Suprapubic skin (tissue), 4 donors: ENCODE results near the gene PPP1R13B. TPM values are rescaled to one million over a fixed set of nuclear protein-coding genes. Genes with fewer than 3 reads are reported as not detected.

Experiments used
- DNase-seq, 2 donors: peaks; one replicate each; pipeline ENCODE4 v3.0.0-alpha.2; 2019; ENCODE audit warnings: low spot score in 2 of 2
- H3K27ac ChIP-seq: fragments of 200-600 bp; sonication (generic); one replicate; pipeline ENCODE4 v1.5.1; 2019
- H3K27me3 ChIP-seq: fragments of 200-600 bp; sonication (generic); one replicate; pipeline ENCODE4 v1.5.1; 2019
- H3K36me3 ChIP-seq: fragments of 200-600 bp; sonication (generic); one replicate; pipeline ENCODE4 v1.5.1; 2019
- H3K4me1 ChIP-seq: fragments of 200-600 bp; sonication (generic); one replicate; pipeline ENCODE4 v1.5.1; 2019
- H3K4me3 ChIP-seq: fragments of 200-600 bp; sonication (generic); one replicate; pipeline ENCODE4 v1.5.1; 2019; ENCODE audit warnings: mild to moderate bottlenecking
- H3K9me3 ChIP-seq: fragments of 200-600 bp; sonication (generic); one replicate; pipeline ENCODE4 v1.5.1; 2019
- CTCF ChIP-seq, 2 donors: fragments of 200-600 bp in 1 of 2; fragments of 450-650 bp in 1 of 2; sonication (generic) in 1 of 2; IDR thresholded peaks; one replicate each; pipeline ENCODE4 v1.5.1; 2016 to 2019; ENCODE audit warnings: antibody characterized with exemption in 2 of 2, mild to moderate bottlenecking in 1 of 2, moderate library complexity in 1 of 2
- EP300 ChIP-seq: sonication (generic); formaldehyde crosslinking; IDR thresholded peaks from one replicate; pipeline ENCODE4 v1.6.1; 2017; ENCODE audit warnings: antibody characterized with exemption
- POLR2A ChIP-seq, 2 donors: fragments of 450-650 bp; IDR thresholded peaks; one replicate each; pipeline ENCODE4 v1.6.1; 2017; ENCODE audit warnings: antibody characterized with exemption in 2 of 2, mild to moderate bottlenecking in 2 of 2, moderate library complexity in 2 of 2
- POLR2AphosphoS5 ChIP-seq, 3 donors: sonication (generic); formaldehyde crosslinking; IDR thresholded peaks; one replicate each; pipeline ENCODE4 v1.6.1; 2017; ENCODE audit warnings: antibody characterized with exemption in 3 of 3
- WGBS: methylation state at CpG from one replicate; pipeline ENCODE4 v1.1.5; 2018; 5-methylcytosine and 5-hydroxymethylcytosine counted together
- total RNA-seq, 4 donors: library from RNA; depleted of rRNA; stranded (reverse); fragments of >200 nt; gene quantifications; one replicate each; pipeline ENCODE4 v1.1.0, GENCODE V29; 2016

The PPP1R13B gene
- total RNA-seq, 4 donors from 2014 or later, result 21.7 to 51.6 (median 36.4) TPM

GRCh38 chr14:103706551-103707328, 140.6 kb downstream of the PPP1R13B start:
- peaks cover 51% of the 10 kb centered on the region for H3K36me3 ChIP-seq
- H3K4me3 ChIP-seq, result no peak overlapping the region
- DNase-seq, result no peak
- no peak for TF ChIP-seq POLR2AphosphoS5 (IDR thresholded peaks at IDR 0.05)
- TF ChIP-seq EP300, result no peak
- no peak for TF ChIP-seq CTCF (IDR thresholded peaks at IDR 0.05)
- no peak for TF ChIP-seq POLR2A (IDR thresholded peaks at IDR 0.05)
- no peak overlapping the region for H3K27ac ChIP-seq
- H3K27me3 ChIP-seq, result no peaks in the 10 kb centered on the region
- peaks cover 56% of the 10 kb centered on the region for H3K4me1 ChIP-seq
- H3K9me3 ChIP-seq, result no peaks in the 10 kb centered on the region
- WGBS, result 95% methylated on average over 4 of the region's 41 CpGs

GRCh38 chr14:103705504-103706284, 141.7 kb downstream of the PPP1R13B start:
- Histone ChIP-seq H3K9me3 (no peaks in the 10 kb centered on the region), H3K27ac (peak overlapping the region; percentile 7), H3K4me1 (peaks cover 46% of the 10 kb centered on the region), H3K27me3 (no peaks in the 10 kb centered on the region), H3K36me3 (peaks cover 58% of the 10 kb centered on the region), H3K4me3 (no peak overlapping the region)
- peak in 1 of 2 donors; percentile 53 for DNase-seq
- TF ChIP-seq POLR2A (IDR thresholded peaks at IDR 0.05) (no peak), EP300 (no peak), CTCF (IDR thresholded peaks at IDR 0.05) (no peak), POLR2AphosphoS5 (IDR thresholded peaks at IDR 0.05) (no peak)
- 78% methylated on average over 15 of the region's 28 CpGs for WGBS

GRCh38 chr14:103705118-103705503, 142.3 kb downstream of the PPP1R13B start:
- H3K9me3 ChIP-seq, result no peaks in the 10 kb centered on the region
- no peak for TF ChIP-seq EP300
- TF ChIP-seq CTCF (IDR thresholded peaks at IDR 0.05), result no peak
- TF ChIP-seq POLR2AphosphoS5 (IDR thresholded peaks at IDR 0.05), result no peak
- TF ChIP-seq POLR2A (IDR thresholded peaks at IDR 0.05), result no peak
- DNase-seq, result no peak
- peak overlapping the region; percentile 7 for H3K27ac ChIP-seq
- WGBS, result 83% methylated on average over 8 of the region's 15 CpGs
- peaks cover 41% of the 10 kb centered on the region for H3K4me1 ChIP-seq
- H3K27me3 ChIP-seq, result no peaks in the 10 kb centered on the region
- no peak overlapping the region for H3K4me3 ChIP-seq
- peaks cover 60% of the 10 kb centered on the region for H3K36me3 ChIP-seq

- no peaks in the 10 kb centered on the region for H3K9me3 ChIP-seq
- H3K4me3 ChIP-seq, result no peak overlapping the region
- peak overlapping the region; percentile 7 for H3K27ac ChIP-seq
- no peaks in the 10 kb centered on the region for H3K27me3 ChIP-seq
- TF ChIP-seq EP300 (no peak), CTCF (IDR thresholded peaks at IDR 0.05) (no peak), POLR2A (IDR thresholded peaks at IDR 0.05) (no peak), POLR2AphosphoS5 (IDR thresholded peaks at IDR 0.05) (no peak)
- WGBS, result 83% methylated on average over 13 of the region's 13 CpGs
- peaks cover 41% of the 10 kb centered on the region for H3K4me1 ChIP-seq
- peaks cover 65% of the 10 kb centered on the region for H3K36me3 ChIP-seq
- no peak for DNase-seq
These were observed 142.7 kb downstream of the PPP1R13B start for GRCh38 chr14:103704708-103705107.
